Lower leg skin (tissue), 3 donors: ENCODE measurements around the gene USP2.

ENCODE experiments used
- POLR2A ChIP-seq, 2 donors: fragments of 450-650 bp; IDR thresholded peaks; one replicate each; pipeline ENCODE4 v1.6.1; 2016 to 2017; ENCODE audit warnings: antibody characterized with exemption in 2 of 2, mild to moderate bottlenecking in 1 of 2, moderate library complexity in 1 of 2
- TF ChIP-seq, protein P1 (sequence below), 3 donors: fragments of 450-650 bp; IDR thresholded peaks; one replicate each; pipeline ENCODE4 v1.5.1; 2016; ENCODE audit warnings: antibody characterized with exemption in 3 of 3, mild to moderate bottlenecking in 3 of 3, moderate library complexity in 2 of 3

DNA sequence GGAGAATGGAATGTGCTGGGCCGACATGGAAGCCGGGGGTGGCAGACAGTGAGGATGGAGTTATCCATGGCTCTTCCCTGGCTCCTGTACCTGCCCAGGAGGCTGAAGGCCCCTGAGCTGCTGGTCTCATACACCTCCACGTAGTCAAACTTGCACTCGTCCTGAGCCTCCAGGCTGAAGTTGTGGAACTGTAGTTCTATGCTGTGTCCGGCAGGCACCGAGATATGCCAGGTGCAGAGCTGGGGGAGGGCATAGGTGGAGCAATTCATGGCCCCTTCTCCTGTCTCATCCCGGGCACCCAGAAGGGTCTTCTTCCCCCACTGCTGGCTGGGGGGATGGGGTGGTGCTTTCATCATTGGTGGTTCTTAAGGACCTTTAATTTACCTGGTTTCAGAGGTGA is 37.8 kb downstream of the USP2 start:
- TF ChIP-seq, protein P1, sequence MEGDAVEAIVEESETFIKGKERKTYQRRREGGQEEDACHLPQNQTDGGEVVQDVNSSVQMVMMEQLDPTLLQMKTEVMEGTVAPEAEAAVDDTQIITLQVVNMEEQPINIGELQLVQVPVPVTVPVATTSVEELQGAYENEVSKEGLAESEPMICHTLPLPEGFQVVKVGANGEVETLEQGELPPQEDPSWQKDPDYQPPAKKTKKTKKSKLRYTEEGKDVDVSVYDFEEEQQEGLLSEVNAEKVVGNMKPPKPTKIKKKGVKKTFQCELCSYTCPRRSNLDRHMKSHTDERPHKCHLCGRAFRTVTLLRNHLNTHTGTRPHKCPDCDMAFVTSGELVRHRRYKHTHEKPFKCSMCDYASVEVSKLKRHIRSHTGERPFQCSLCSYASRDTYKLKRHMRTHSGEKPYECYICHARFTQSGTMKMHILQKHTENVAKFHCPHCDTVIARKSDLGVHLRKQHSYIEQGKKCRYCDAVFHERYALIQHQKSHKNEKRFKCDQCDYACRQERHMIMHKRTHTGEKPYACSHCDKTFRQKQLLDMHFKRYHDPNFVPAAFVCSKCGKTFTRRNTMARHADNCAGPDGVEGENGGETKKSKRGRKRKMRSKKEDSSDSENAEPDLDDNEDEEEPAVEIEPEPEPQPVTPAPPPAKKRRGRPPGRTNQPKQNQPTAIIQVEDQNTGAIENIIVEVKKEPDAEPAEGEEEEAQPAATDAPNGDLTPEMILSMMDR (IDR thresholded peaks at IDR 0.05), result no peak
- no peak for TF ChIP-seq POLR2A (IDR thresholded peaks at IDR 0.05)
